GM18873 (cell line): ENCODE measurements around the gene ZNF283.
"Not testable (repeated sequence)": the region's sequence is repeated elsewhere in the genome, so short reads cannot be mapped to it uniquely, and the experiment has no call there.

Source experiments
- ATAC-seq: cut with Tn5 transposase; IDR thresholded peaks from one replicate; pipeline ENCODE4 v1.9.1; 2021; ENCODE audit warnings: mild to moderate bottlenecking, moderate library complexity, moderate number of reproducible peaks; ENCODE audit not compliant: unreplicated experiment, low FRiP score

The ZNF283 gene

GRCh38 chr19:43842007-43842406 is 14.9 kb downstream of the ZNF283 start:
- no peak for ATAC-seq

DNA sequence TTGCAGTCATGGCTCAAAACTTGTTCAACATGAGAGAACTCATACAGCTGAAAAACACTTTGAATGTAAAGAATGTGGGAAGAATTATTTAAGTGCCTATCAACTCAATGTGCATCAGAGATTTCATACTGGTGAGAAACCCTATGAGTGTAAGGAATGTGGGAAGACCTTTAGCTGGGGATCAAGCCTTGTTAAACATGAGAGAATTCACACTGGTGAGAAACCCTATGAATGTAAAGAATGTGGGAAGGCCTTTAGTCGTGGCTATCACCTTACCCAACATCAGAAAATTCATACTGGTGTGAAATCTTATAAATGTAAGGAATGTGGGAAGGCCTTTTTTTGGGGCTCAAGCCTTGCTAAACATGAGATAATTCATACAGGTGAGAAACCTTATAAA is 20.1 kb downstream of the ZNF283 start:
- no peak for ATAC-seq

DNA sequence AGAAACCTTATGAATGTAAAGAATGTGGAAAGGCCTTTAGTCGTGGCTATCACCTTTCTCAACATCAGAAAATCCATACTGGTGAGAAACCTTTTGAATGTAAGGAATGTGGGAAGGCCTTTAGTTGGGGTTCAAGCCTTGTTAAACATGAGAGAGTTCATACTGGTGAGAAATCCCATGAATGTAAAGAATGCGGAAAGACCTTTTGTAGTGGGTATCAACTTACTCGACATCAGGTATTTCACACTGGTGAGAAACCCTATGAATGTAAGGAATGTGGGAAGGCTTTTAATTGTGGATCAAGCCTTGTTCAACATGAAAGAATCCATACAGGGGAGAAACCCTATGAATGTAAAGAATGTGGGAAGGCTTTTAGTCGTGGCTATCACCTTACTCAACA is 20.8 kb downstream of the ZNF283 start:
- no peak for ATAC-seq

GRCh38 chr19:43848821-43849220 is 21.7 kb downstream of the ZNF283 start:
- no peak for ATAC-seq

GRCh38 chr19:43858174-43858573 is 31.1 kb downstream of the ZNF283 start:
- ATAC-seq: no peak

- ATAC-seq: not testable (repeated sequence)
Measured at GRCh38 chr19:43866923-43867322, 39.8 kb downstream of the ZNF283 start.

DNA sequence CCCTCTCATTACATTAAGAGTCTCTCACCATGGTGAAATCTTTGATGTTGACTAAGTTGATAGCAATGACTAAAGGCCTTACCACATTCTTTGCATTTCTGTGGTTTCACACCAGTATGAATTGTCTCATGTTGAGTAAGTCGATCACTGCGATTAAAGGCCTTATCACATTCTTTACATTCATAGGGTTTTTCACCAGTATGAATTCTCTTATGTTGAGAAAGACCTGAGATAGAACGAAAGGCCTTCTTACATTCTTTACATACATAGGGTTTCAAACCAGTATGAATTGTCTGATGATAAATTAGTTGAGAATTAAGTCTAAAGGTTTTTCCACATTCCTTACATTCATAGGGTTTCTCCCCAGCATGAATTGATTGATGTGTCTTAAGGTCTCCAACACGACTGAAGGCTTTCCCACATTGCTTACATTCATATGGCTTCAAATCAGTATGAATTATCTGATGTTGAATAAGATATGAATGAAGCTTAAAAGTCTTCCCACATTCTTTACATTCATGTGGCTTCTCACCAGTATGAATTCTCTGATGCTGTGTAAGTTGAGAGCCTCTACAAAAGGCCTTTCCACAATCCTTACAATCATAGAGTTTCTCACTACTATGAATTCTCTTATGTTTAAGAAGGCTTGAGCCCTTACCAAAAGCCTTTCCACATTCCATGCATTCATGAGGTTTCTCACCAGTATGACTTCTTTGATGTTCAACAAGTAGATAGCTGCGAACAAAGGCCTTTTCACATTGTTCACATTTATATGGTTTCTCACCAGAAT is 45.6 kb downstream of the ZNF283 start:
- ATAC-seq: no peak

DNA sequence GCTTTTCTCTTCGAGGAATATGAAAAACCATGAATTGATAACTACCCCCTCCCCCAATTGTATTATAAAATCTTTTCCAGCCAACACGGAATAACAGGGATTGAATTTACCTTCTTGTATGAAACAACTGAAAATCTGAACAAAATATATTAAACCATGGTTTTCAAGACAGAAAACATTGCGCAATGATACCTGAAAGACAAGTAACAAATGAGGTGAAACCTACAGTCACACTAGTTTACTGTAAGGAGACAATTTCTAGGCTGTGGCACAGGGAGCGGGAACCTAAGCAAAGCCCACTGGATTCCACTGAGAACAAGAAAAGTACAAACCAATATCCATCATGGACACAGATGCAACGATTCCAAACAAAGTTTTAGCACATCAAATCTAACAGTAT is 53.4 kb downstream of the ZNF283 start:
- no peak for ATAC-seq

GRCh38 chr19:43883864-43884263 is 56.7 kb downstream of the ZNF283 start, which contains the start of gene ZNF404:
Gene ZNF404 (minus strand): TSS chr19:43883964.
- no peak for ATAC-seq

DNA sequence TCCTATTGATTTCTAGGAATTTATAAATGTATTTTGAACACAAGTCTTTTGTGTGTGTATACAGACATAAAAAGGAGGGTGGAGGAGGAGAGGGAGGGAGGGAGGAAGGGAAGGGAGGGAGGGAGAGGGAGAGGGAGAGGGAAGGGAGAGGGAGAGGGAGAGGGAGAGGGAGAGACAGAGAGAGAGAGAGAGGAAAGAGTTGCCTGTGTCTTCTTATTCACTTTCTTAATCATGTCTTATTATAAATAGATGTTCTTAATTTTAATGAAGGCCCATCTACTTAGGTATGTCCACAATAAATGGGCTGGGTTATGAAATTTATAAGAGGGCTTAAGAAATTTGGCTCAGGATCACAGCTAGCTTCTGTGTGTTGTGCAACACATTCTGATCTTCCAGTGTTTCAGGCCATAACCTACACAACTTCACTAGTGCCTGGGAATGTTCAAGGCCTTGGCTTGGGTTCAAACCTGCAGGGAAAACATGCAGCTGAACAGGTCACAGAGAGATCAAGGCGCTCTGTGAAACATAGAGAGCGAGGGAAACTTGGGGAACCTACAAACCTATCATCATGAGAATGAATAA is 68.7 kb downstream of the ZNF283 start:
- ATAC-seq: no peak
